ENCODE measurements around the gene OR2T6.
"Not testable (repeated sequence)": the region's sequence is repeated elsewhere in the genome, so short reads cannot be mapped to it uniquely, and the experiment has no call there.

Gene OR2T6

DNA sequence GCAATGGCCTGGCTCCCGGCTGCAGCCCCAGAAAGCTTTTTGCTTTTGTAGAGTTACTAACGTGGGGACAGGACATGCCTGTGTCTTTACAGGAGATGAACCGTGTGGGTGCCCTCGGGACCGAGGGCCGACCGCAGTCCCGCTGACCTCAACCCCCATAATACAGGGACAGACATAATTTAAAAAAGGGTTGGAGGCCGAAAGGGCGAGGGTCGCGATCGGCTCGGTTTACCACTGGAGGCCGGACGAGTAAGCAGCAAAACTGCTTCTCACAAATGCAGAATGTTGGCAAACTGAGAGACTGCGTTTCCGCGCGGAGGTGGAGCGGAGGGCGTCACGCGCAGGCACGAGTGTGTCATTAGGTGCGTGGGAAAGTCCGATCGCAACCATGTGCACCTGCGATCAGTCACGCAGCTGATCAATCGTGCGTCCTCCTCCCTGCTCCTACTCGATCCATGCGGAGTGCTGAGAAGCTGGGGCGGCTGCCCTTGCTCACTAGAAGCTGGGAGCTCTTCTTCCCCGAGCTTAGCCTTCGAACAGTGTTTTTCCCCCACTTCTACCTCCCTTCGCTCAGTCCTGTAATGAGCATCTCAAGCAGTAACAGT, 58.4 kb downstream of the OR2T6 start:
- DNase-seq (ENCODE audit: low spot score) = not testable (repeated sequence)

GRCh38 chr1:248434913-248435312, 59.4 kb downstream of the OR2T6 start:
- DNase-seq (ENCODE audit: low spot score) = not testable (repeated sequence)

- DNase-seq (ENCODE audit: low spot score) = not testable (repeated sequence)
Measured at GRCh38 chr1:248436303-248436702, 60.8 kb downstream of the OR2T6 start.

DNA sequence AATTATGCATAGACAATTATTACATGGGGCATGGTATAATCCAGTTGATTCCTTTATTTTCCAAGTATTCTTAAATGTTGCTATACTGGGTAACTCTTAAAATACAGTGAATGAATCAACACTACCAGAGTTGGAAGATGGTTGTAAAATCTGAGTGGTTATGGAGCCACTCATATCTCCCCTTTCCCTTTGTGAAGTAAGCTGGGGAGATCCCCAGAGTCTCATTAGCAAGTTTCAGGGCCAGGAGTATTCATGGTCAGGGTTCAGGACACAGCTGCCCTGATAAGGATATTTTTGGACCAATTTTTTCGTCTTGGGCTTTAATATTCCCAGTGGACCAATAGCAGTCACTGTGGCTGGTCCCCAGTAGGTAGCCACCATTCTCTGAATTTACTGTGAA, 63.1 kb downstream of the OR2T6 start:
- not testable (repeated sequence) for DNase-seq (ENCODE audit: low spot score)

GRCh38 chr1:248439283-248439682, 63.7 kb downstream of the OR2T6 start:
- not testable (repeated sequence) for DNase-seq (ENCODE audit: low spot score)

Data from hematopoietic multipotent progenitor cell treated with erythropoietin and hydrocortisone succinate and interleukin-3 and kit ligand, for 17 days (in vitro differentiated cells).